ENCODE results near the gene UCHL1. TPM values are rescaled to one million over a fixed set of nuclear protein-coding genes. Genes with fewer than 3 reads are reported as not detected.

UCHL1 gene
- total and polyA plus RNA-seq, 2 experiments from 2014 or later = 111 to 158 TPM

DNA sequence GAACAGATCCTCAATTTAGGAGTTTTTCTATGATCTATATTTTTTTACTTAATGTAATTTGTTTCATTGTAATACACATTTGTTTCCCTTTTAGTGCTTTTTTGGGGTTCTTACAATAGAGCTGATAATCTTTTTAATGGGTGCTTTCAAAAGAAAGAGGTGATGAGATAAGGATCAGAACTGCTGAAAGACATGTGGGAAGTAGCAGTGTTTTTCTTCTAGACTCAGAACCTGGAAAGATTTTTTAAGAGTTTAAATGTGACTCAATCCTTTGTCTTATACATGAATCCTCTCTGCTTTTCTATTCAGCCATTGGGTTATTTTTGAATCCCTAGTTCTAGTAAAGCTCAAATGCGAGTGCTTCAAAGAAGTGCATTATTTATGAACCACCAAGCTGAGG lies 25.6 kb downstream of the UCHL1 start:
- no peak overlapping the region for H3K4me3 ChIP-seq
- H3K27me3 ChIP-seq = no peaks in the 10 kb centered on the region
- no peaks in the 10 kb centered on the region for H3K4me1 ChIP-seq (ENCODE audit: insufficient read depth)
- no peak overlapping the region for H3K4me2 ChIP-seq
- no peaks in the 10 kb centered on the region for H3K79me2 ChIP-seq
- no peaks in the 10 kb centered on the region for H3K9me3 ChIP-seq (ENCODE audit: low read depth)
- no peaks in the 10 kb centered on the region for H3K9me2 ChIP-seq (replicated peaks; ENCODE audit: insufficient read depth)
- no peak for DNase-seq (ENCODE audit: low spot score)
- no peak overlapping the region for H3K27ac ChIP-seq
- no peaks in the 10 kb centered on the region for H3K36me3 ChIP-seq (replicated peaks; ENCODE audit: insufficient read depth, low read depth)
- H4K20me1 ChIP-seq (ENCODE audit: insufficient read depth, poor library complexity, severe bottlenecking) = no peaks in the 10 kb centered on the region
- no peak overlapping the region for H2AFZ ChIP-seq
- WGBS (ENCODE audit: low lambda C conversion rate, missing lambda C conversion rate) = 43% methylated on average over 1 of the region's 1 CpG
- TF ChIP-seq EZH2phosphoT487 (IDR thresholded peaks at IDR 0.05; ENCODE audit: low read depth, severe bottlenecking, unreplicated experiment) (no peak), EZH2 (IDR thresholded peaks at IDR 0.05; ENCODE audit: borderline replicate concordance) (no peak)
- TF ChIP-seq, protein P1, sequence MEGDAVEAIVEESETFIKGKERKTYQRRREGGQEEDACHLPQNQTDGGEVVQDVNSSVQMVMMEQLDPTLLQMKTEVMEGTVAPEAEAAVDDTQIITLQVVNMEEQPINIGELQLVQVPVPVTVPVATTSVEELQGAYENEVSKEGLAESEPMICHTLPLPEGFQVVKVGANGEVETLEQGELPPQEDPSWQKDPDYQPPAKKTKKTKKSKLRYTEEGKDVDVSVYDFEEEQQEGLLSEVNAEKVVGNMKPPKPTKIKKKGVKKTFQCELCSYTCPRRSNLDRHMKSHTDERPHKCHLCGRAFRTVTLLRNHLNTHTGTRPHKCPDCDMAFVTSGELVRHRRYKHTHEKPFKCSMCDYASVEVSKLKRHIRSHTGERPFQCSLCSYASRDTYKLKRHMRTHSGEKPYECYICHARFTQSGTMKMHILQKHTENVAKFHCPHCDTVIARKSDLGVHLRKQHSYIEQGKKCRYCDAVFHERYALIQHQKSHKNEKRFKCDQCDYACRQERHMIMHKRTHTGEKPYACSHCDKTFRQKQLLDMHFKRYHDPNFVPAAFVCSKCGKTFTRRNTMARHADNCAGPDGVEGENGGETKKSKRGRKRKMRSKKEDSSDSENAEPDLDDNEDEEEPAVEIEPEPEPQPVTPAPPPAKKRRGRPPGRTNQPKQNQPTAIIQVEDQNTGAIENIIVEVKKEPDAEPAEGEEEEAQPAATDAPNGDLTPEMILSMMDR (IDR thresholded peaks at IDR 0.05; ENCODE audit: poor library complexity) = no peak

DNA sequence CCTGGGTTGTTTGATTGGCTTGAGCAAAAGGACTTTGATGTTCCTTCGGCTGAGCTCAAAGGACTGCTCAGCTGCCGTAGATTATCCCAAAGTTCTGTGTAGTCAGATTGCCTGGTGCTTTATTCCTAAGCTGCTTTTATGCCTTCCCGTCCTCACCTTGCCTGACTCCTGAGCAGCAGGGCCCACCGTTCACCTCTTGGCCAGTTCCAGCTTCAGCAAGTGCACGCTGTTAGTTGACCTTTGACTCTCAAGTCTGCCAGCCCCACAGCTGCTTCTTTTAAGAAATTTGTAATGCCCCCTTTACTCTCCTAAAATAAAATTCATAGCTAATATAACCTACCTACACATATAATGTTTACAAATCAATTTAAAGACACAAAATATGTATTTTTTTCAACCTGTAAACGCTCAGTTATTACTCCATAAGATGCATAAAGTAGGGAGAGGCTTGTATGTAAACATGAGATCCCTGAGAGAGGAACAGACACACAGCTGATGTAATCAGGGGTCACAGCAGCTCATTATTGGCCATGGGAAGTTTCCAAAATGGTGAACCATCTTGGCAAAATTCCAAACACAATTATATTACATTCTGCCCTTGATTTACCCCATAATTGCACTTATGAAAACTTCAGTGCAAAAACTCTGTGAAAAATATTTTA lies 28.6 kb downstream of the UCHL1 start:
- no peaks in the 10 kb centered on the region for H3K4me1 ChIP-seq (ENCODE audit: insufficient read depth)
- no peaks in the 10 kb centered on the region for H3K9me2 ChIP-seq (replicated peaks; ENCODE audit: insufficient read depth)
- H3K9me3 ChIP-seq (ENCODE audit: low read depth) = no peaks in the 10 kb centered on the region
- no peak overlapping the region for H3K4me2 ChIP-seq
- H4K20me1 ChIP-seq (ENCODE audit: insufficient read depth, poor library complexity, severe bottlenecking) = no peaks in the 10 kb centered on the region
- no peak overlapping the region for H2AFZ ChIP-seq
- H3K4me3 ChIP-seq = no peak overlapping the region
- WGBS (ENCODE audit: low lambda C conversion rate, missing lambda C conversion rate) = 74% methylated on average over 6 of the region's 6 CpGs
- H3K79me2 ChIP-seq = no peaks in the 10 kb centered on the region
- no peak overlapping the region for H3K27ac ChIP-seq
- H3K27me3 ChIP-seq = no peaks in the 10 kb centered on the region
- DNase-seq (ENCODE audit: low spot score) = no peak
- no peaks in the 10 kb centered on the region for H3K36me3 ChIP-seq (replicated peaks; ENCODE audit: insufficient read depth, low read depth)
- no peak for TF ChIP-seq EZH2phosphoT487 (IDR thresholded peaks at IDR 0.05; ENCODE audit: low read depth, severe bottlenecking, unreplicated experiment)
- TF ChIP-seq, protein P1 (IDR thresholded peaks at IDR 0.05; ENCODE audit: poor library complexity) = no peak
- TF ChIP-seq EZH2 (IDR thresholded peaks at IDR 0.05; ENCODE audit: borderline replicate concordance) = no peak

DNA sequence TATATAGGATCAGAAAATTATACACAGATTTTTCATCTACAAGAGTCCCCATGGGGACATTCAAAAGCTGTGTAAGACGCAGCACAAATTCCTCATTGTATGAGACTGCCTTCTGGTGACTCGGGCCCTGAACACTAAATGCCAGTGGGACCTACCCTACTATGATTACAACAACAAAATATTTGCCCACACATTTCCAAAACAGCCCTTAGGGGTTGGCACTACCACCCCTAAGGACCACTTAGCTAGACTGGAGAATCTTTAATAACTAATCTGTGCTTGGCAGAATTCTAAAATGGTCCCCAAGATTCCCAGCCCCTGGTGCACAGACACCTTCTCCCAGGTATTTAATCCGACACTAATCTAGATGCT lies 29.1 kb downstream of the UCHL1 start:
- no peaks in the 10 kb centered on the region for H3K36me3 ChIP-seq (replicated peaks; ENCODE audit: insufficient read depth, low read depth)
- no peak overlapping the region for H3K4me3 ChIP-seq
- H3K27me3 ChIP-seq = no peaks in the 10 kb centered on the region
- H4K20me1 ChIP-seq (ENCODE audit: insufficient read depth, poor library complexity, severe bottlenecking) = no peaks in the 10 kb centered on the region
- no peak for DNase-seq (ENCODE audit: low spot score)
- no peaks in the 10 kb centered on the region for H3K79me2 ChIP-seq
- WGBS (ENCODE audit: low lambda C conversion rate, missing lambda C conversion rate) = 94% methylated on average over 3 of the region's 3 CpGs
- H3K9me3 ChIP-seq (ENCODE audit: low read depth) = no peaks in the 10 kb centered on the region
- H3K4me2 ChIP-seq = no peak overlapping the region
- no peak overlapping the region for H2AFZ ChIP-seq
- no peaks in the 10 kb centered on the region for H3K4me1 ChIP-seq (ENCODE audit: insufficient read depth)
- H3K27ac ChIP-seq = no peak overlapping the region
- no peaks in the 10 kb centered on the region for H3K9me2 ChIP-seq (replicated peaks; ENCODE audit: insufficient read depth)
- TF ChIP-seq EZH2 (IDR thresholded peaks at IDR 0.05; ENCODE audit: borderline replicate concordance) (no peak), EZH2phosphoT487 (IDR thresholded peaks at IDR 0.05; ENCODE audit: low read depth, severe bottlenecking, unreplicated experiment) (no peak)
- TF ChIP-seq, protein P1 (IDR thresholded peaks at IDR 0.05; ENCODE audit: poor library complexity) = no peak

Data from hepatocyte (in vitro differentiated cells).